ENCODE data around the gene TMEM164.

TMEM164 gene

GRCh38 chrX:110086162-110086915 lies 83.4 kb downstream of the TMEM164 start:
- DNase-seq, result no peak

DNA sequence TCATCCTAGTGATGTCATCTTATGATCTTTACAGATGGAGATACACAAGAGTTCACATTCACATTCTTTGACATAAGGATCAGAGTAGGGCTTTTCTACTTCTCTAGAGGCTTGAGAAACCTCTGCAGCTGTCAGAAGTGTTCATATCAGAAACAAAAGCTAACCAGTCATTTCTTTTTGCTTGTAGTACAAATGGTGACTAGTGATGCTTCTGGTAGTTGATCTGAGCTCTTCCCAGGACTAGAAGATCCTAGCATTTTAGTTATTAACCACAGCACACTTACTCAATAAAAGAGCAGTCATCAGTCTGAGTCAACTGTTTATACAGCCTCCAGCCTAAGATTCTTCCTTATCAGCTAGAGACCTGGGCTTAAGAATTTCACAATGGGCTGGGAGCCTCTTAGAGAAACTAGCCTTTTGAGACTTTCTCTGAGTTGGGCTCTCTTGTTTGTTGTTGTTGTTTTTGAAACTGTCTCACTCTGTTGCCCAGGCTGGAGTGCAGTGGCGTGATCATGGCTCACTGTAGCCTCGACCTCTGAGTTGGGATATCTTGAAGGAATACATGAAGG lies 84.1 kb downstream of the TMEM164 start:
- DNase-seq, result no peak

GRCh38 chrX:110087485-110088356 lies 84.8 kb downstream of the TMEM164 start:
- DNase-seq, result no peak

DNA sequence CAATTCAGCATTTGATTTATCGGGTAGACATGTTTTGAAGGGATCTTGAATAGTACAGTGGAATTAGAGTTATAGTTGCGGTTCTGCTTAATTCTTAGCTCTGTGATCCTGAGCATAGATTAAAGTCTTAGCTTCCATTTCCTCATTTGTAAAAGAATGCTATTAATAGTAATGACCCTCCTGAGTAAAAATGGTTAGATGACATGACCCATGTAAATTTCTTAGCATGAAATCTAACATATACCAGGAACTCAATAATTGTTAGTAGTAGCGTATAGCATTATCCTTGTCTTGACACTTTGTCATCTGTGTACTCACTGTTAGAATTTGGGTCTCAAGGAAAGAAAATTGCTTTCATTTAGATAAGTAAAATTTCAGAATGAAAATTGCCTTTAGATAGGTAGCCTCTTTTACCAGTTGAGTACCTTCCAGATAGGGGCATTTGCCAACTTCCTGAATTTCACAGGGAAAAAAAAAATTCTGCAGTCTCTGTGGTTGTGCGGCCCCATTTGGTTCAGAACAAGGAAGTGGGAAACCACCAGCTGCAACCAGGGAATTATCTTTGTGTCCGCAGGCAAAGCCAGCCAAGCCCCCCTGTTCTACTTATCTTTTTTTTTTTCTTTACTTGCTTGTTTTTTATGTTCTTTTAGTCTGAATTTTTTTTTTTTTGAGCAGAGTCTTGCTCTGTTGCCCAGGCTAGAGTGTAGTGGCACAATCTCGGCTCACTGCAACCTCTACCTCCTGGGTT lies 86.9 kb downstream of the TMEM164 start:
- DNase-seq, result no peak

- no peak for DNase-seq
Measured at GRCh38 chrX:110097920-110098319, 95.0 kb downstream of the TMEM164 start.

DNA sequence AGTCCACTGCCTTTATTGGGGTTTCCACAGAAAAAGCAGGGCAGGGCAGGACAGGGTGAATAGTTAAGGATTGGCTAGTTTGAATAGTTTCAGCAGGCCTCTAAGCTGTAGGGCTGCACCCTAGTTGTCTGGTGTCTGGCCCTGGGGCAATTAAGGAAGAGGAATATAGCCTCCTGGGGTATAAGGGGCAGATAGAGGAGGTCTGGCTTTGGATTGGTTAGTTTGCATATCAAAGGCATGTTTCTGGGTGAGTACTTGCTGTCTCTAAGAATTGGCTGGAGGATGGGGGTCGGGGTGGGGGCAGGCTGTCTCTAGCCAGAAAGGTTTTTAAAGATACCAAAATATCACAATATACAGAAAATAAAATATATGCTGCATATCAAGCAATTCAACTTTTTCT lies 100.4 kb downstream of the TMEM164 start:
- no peak for DNase-seq

DNA sequence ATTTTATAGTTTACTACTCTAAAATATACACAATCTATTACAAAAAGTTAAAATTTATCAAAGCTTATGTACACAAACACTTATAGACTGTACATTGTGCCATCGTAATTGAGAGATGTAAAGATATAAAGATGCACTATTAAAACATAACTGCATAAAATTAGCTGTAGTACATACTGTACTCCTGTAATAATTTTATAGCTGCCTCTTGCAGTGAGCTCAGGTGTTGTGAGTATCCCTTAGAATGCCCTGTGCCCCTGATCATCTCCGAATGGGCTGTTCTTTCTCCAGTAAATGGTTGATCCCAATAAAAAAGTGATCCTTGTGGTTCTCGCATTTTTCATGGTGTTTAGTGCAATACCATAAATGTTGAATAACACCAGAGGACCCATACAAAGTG lies 101.2 kb downstream of the TMEM164 start:
- DNase-seq, result no peak

DNA sequence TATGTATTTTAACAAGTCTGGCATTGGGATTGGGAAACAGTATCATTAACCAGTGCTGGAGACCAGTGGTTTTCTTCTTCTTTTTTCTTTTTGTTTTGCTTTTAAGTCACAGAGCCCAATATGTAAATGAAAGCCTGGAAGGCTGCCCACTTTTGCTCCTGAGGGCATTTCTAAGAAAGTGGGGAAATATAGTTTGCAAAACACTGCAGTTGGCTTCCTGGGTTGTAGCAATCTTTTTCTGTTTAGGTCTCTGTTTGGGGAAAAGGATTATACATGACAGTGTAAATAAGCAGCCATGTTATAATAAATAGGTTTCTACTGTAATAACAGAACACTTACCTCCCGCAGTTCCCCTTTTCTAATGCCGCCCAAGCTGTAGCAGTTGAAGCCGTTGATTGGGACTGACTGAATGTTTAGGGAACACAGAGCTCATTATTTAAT lies 105.5 kb downstream of the TMEM164 start:
- DNase-seq, result no peak

- DNase-seq, result no peak
Measured at GRCh38 chrX:110114260-110114776, 111.4 kb downstream of the TMEM164 start.

DNA sequence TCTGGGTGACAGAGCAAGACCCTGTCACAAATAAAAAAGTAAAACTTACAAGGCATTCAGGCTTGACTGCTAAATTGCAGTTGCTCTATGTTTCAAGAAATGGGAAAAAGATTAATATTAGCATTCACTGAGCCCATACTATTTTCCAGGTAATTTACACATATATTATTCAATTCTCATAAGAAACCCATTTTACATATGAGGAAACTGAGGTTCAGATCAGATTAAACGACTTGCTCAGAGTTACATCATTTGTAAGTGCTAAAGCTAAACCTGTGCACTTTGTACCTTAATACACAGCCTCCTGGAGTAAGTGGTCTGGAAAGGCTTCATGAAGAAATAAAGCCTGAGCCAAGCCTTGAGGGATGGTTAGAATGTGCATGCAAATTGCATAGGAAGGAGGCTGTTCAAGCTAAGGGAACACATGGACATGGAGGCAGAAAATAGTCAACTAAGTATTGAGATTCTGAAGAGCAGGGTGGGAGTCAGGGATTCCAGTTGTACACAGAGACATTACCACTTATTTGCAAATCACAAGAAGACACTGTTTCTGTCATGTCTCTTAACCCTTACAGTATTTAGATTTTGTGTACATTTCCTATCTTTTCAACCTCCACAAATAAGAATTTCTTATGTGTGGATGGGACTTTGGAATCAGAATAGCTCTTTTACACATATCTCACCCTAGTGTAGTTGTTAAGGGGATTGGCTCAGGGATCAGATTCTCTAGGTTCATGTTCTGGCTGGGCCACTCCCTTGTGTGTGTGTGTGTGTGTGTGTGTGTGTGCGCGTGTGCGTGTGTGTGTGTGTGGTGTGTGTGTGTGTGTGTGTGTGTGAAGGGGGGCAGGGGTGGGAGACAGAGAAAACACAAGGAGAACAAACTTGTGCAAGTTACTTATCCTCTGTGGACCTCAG lies 113.4 kb downstream of the TMEM164 start:
- DNase-seq, result no peak

GRCh38 chrX:110118530-110118929 lies 115.6 kb downstream of the TMEM164 start:
- no peak for DNase-seq

DNA sequence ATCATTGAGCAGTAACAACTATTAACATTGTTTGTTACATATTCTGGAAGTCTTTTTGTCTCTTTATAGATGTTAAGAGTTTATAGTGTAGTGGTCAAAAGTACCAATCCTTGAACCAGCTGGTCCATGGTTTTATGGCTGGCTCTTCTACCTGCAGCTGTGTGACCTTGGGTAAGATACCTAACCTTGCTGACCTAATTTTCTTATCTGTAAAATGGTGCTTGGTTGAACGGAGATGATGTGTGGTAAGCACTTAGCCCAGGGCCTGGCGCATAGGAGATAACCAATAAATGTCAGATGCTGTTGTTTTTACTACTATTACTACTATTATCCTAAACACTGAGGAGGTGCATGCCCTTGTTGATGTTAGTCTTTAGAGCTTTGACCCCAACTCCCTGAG lies 116.6 kb downstream of the TMEM164 start:
- no peak for DNase-seq

DNA sequence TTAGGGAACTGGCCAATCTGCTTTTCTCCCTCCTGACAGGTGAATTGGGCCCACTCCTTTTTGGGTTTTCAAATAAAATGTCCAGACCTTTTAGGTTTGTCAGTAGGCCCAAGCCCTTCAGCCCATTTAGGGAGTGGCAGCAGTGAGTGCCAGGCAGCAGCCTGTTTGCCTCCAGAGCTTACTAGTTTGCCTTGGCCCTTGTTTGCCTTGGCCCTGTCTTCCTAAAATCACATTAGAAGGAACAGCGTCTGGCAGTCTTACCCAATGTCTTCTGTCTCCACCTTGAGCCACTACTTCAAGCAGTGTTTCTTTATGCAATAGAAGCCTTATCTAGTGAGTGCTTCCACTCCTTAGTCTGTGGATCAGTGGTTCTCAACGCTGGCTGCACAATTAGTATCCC lies 117.1 kb downstream of the TMEM164 start:
- DNase-seq, result no peak

GRCh38 chrX:110123331-110123782 lies 120.4 kb downstream of the TMEM164 start:
- DNase-seq, result no peak

DNA sequence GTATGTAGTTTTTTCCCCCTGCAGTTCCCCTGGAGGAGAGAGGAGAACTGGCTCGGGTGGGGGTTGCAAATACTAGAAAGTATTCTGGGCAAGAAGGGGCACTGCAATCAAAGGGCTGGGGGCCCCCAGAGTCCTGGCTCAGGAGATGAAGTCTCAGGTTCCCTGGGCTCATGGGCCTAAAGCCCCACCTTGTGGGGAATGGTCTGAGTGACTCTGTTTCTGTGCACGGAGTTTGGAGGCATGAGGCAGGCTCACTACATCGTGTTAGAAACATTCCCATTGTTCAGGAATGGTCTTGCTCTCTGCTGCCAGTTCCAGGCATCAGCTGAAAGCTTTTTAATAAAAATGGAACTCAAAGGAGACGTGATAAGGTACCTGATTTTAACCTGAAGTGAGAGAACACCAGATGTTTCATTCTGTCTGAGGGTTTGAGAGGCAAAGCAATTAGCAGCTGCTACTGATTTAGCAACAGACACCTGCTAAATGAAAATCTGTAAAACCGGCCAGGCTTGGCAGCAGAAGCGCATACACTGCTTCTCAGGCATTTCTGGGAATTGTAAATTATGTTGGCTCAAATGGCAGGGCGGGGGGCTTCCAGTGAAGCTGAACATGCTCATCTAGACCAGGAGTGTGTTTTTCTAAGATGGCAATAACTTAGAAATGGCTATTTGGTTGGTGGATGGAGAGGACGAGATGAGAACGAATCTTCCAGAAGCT lies 122.7 kb downstream of the TMEM164 start:
- DNase-seq, result no peak

DNA sequence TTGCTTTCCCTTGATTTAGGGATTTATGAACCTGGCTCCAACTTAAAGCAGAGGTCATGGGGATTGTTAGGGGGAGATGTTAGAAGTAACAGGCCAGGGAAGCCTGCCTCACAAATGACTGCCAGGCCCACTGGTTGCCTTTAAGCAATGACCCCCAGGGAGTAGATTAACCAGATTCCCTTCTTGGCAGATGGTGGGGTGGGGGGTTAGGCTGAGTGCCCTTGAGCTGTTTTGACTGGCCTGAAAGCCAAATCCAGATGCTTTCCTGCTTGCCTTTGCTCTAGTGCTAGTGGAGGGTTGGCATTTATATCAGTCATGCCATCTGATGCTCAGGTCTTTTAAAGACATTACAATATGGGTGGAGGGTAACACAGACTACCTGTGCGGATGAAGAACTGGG lies 128.1 kb downstream of the TMEM164 start:
- no peak for DNase-seq

GRCh38 chrX:110132450-110133114 lies 129.7 kb downstream of the TMEM164 start:
- no peak for DNase-seq

GRCh38 chrX:110133735-110134370 lies 130.9 kb downstream of the TMEM164 start:
- no peak for DNase-seq

- DNase-seq, result no peak
Measured at GRCh38 chrX:110135618-110136017, 132.7 kb downstream of the TMEM164 start.

GRCh38 chrX:110136136-110136535 lies 133.2 kb downstream of the TMEM164 start:
- DNase-seq, result no peak
